GM18507 (cell line): ENCODE measurements around the gene SERPINE2.
"Not testable (repeated sequence)": the region's sequence is repeated elsewhere in the genome, so short reads cannot be mapped to it uniquely, and the experiment has no call there.

Experiments used
- DNase-seq: peaks from one replicate; pipeline ENCODE4 v3.0.0; 2011; ENCODE audit warnings: low read depth; ENCODE audit not compliant: insufficient read length; ENCODE audit errors: extremely low spot score
- FAIRE-seq: peaks from 2 replicates; lab custom pipeline; 2011; peaks lifted over from hg19 to GRCh38; lab: Jason Lieb, UNC

Gene SERPINE2

DNA sequence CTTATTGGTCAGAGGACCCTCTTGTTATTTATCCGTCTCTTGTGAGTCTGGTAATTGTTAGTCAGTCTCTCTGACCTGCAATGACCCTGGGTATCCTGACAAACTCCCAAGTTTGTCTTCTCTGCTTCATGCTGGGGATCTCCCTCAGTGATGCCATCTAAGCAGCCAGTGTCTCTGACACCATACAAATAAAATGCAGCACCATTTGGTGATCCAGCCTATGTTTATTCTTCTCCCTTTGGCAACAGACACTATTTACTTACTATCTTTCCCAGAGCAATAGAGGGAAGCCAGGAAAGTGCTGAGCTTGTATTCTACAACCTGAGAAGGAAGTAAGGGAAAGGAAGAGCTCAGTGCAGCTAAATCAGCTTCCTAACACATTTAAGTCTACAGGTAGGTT lies 15.9 kb downstream of the SERPINE2 start:
- FAIRE-seq (no peak), DNase-seq (no peak)

DNA sequence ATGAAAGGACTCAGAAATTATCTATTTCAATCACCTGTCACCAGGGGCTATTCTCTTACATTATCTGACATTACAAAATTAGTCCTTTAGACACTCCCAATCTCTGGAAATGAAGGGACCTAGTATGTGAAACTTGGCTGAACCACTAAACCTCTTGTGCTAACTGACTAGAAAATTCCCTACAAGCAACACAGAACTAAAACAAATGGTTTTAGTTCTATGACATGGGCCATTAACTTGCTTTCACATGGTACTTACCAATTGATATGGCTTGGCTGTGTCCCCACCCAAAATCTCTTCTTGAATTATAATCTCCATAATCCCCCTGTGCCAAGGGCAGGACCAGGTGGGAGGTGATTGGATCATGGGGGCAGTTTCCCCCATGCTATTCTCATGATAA lies 16.6 kb downstream of the SERPINE2 start:
- FAIRE-seq (peak; percentile 62), DNase-seq (no peak)

DNA sequence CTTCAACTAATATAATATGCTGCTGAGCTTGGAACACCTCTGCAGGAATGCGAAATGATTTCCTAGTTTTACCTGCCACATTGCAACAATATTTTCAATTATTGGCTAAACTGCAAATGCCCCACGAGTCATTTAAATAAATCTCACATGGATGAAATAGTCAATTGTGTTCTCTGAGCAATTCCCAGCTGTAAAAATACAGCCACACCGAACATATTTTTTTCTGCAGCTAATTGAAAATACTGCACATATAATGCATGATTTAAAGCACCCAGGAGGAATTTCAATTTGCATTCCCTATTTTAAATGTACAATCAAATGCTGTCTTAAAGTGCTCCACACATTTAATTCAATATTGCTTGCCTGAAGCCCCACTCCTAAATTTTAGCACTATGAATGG lies 18.6 kb downstream of the SERPINE2 start:
- DNase-seq (no peak), FAIRE-seq (no peak)

GRCh38 chr2:224017957-224018356 lies 21.1 kb downstream of the SERPINE2 start:
- DNase-seq = no peak
- no peak for FAIRE-seq

GRCh38 chr2:224016963-224017362 lies 22.1 kb downstream of the SERPINE2 start:
- no peak for DNase-seq
- no peak for FAIRE-seq

GRCh38 chr2:224014336-224014735 lies 24.8 kb downstream of the SERPINE2 start:
- FAIRE-seq = no peak
- DNase-seq = no peak

DNA sequence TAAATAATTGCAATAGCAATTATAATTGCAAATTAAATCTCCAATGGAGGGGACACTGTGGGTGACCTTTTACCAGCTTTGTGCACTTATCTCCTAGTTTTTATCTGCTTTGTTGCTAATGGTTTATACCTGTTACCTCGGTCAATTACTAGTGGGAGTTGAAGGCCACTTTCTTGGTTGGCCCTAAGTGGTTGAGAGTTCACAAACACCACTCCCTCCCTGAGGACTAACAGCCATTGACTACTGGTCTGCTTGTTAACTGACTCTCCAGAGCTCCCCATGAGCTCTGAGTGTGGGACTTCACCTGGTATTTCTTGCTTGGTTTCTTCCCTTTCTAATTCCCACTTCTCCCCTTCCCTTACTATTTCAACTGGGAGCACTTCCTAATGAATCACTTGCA lies 27.2 kb downstream of the SERPINE2 start:
- no peak for DNase-seq
- no peak for FAIRE-seq

- no peak for DNase-seq
- no peak for FAIRE-seq
These were observed 29.3 kb downstream of the SERPINE2 start for GRCh38 chr2:224009605-224010315.

DNA sequence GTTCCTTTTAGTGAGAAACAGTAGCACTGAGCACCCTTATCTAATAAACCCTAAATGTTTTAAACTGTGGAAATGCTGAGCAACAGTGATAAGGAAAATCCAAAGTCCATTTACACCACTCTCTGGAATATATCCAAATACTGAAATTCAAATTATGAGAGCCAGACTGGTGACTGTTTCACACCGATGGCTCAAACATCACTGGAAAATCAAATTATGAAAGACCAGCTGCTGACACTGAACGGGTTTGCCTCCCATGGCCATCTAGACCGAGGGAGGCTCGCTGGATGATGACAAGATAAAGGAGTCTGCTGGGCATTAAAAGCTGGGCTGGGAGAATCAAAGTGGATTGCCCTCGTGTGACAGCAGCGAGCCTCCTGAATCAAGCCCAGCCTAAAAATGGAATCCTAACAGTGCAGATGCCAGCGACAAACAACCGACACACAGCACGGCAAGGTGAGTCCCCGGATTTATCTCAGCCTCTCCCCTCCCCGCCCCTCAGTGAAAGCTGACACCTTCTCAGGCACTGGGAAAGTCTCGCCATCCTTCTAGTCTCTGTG lies 30.3 kb downstream of the SERPINE2 start:
- no peak for DNase-seq
- no peak for FAIRE-seq

GRCh38 chr2:224004105-224004695 lies 34.9 kb downstream of the SERPINE2 start:
- DNase-seq = no peak
- no peak for FAIRE-seq

DNA sequence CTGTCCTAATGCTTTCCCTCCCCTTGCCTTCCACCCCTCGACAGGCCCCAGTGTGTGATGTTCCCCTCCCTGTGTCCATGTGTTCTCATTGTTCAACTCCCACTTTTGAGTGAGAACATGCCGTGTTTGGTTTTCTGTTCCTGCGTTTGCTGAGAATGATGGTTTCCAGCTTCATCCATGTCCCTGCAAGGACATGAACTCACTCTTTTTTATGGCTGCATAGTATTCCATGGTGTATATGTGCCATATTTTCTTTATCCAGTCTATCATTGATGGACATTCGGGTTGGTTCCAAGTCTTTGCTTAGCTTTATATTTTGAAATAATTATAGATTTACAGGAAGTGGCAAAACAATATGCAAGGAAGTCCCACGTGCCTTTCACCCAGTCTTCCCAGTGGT lies 38.4 kb downstream of the SERPINE2 start:
- not testable (repeated sequence) for FAIRE-seq, DNase-seq

DNA sequence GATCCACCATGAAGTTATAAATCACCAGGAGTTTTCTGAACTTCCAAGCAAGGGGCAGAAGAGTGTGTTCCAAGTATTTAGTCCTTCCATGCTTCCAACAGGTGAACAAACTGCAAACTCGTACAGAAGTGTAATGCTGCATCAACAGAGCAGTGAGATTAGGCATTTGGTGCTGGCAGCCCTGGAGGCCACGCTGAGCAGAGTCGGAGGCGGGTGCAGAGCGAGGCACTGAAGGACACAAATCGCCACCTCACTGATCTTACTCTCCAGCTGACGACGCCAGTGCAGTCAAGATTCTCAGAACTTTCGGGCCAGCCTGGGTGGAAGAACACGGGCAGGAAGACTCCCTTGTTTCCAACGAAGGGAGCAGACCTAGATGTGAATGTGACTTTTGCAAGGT lies 39.2 kb downstream of the SERPINE2 start:
- FAIRE-seq (no peak), DNase-seq (no peak)

GRCh38 chr2:223998948-223999347 lies 40.1 kb downstream of the SERPINE2 start:
- DNase-seq (no peak), FAIRE-seq (no peak)

- DNase-seq (no peak), FAIRE-seq (no peak)
These were observed 41.1 kb downstream of the SERPINE2 start for GRCh38 chr2:223997938-223998337.

DNA sequence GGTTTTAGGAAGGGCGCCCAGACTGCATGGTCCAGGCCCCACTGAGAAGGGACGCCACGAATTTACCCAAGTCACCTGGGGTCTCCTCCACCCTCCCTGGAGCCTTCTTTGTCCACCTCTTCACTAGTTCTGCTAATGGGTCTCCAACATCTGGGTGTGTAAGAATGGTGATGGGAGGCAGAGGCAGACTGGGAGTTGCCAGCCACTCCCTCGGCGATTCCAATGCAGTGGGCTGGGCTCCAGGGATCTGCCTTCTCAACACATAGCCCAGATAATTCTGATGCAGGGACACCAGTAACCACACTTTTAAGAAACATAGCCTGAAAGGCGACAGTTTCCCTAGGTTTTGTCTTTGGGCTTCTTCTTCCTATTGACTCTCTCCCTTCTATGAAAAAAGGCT lies 42.7 kb downstream of the SERPINE2 start:
- FAIRE-seq (no peak), DNase-seq (no peak)

DNA sequence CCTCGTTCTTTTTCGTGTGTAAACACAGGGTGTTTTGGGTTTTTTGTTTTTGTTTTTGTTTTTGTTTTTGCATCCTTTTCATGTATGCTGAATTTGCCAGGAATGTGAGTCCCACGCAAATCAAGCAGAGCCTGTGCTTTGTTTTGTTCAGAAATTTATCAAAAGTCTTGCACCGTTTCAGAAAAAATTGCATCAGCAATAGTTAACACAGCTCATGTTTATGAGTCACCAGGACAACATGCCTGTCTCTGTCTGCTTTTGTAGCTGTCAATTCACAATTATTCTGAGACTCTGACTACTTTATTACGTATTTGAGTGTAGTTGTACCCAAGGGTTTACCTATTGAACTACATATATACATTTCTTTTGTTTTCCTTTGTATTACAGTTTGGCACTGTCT lies 43.5 kb downstream of the SERPINE2 start:
- FAIRE-seq (no peak), DNase-seq (no peak)

GRCh38 chr2:223994562-223995162 lies 44.4 kb downstream of the SERPINE2 start:
- DNase-seq (no peak), FAIRE-seq (peak; percentile 51)

DNA sequence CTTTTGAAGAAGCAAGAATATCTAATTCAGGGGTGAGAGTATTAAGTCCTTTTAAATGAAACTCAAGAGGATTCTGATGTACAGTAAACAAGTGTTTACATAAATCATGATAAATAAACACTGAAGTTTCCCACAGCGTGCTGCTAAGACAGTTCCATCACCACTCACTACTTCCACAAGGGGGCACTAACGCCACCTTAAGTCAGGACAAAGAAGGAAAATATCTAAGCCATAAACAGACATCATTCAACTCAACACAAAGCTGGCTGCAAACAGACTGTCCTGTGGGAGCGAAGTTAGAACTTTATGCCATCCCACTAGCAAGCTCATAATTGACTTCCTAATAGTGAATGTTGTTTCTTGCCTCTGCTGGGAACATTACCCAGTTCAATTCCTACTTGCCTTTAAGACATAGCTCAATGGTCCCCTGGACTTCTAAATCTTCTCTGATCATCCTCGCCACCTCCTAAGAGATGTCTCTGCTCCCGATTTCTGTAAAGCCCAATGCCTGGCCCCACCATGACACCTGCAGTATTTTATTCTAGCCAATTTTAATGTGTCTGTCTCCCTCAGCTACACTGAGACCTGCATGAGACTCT lies 45.4 kb downstream of the SERPINE2 start:
- DNase-seq (peak; percentile 49), FAIRE-seq (peak; percentile 94)

- FAIRE-seq (no peak), DNase-seq (no peak)
These were observed 47.5 kb downstream of the SERPINE2 start for GRCh38 chr2:223991611-223992010.

- FAIRE-seq (no peak), DNase-seq (no peak)
These were observed 49.2 kb downstream of the SERPINE2 start for GRCh38 chr2:223989856-223990232.
